Panc1 (cell line): Measurements from ENCODE around the gene KPNB1. TPM values are rescaled to one million over a fixed set of nuclear protein-coding genes. Genes with fewer than 3 reads are reported as not detected.
A peak's percentile ranks its signal among the peaks of the same experiment; 100 is the strongest.

Source experiments
- ATAC-seq: fragments of 200-7000 bp; cut with Tn5 transposase; 2 replicates; pipeline ENCODE4 v1.9.1; 2020; ENCODE audit warnings: mild to moderate bottlenecking, moderate library complexity
- BruUV-seq: library from RNA; stranded (reverse); fragments of 400-500 nt; replicated peaks from 2 replicates; lab custom pipeline; 2021; lab: Mats Ljungman, UMichigan
- CTCF ChIA-PET: fragments of 300-600 bp; sonication (Branson Sonifier 250); formaldehyde crosslinking; loops from one replicate; lab custom pipeline; 2022; ENCODE audit warnings: antibody characterized with exemption; lab: Charles Lee
- POLR2A ChIA-PET: fragments of 300-600 bp; sonication (Branson Sonifier 250); formaldehyde crosslinking; loops from one replicate; lab custom pipeline; 2022; ENCODE audit warnings: antibody characterized with exemption; lab: Charles Lee
- DNase-seq: peaks from one replicate; pipeline ENCODE4 v3.0.0-alpha.2; 2010; ENCODE audit warnings: low read depth, low spot score
- H3K27ac ChIP-seq: 2 replicates; pipeline ENCODE4 v1.5.1; 2011; ENCODE audit warnings: mild to moderate bottlenecking, low read length, inconsistent platforms
- H3K27me3 ChIP-seq: fragments of 200-500 bp; sonication (Bioruptor generic); 2 replicates; pipeline ENCODE4 v1.6.0; 2014; ENCODE audit warnings: low read length, inconsistent platforms; ENCODE audit not compliant: control insufficient read depth, insufficient read depth
- H3K36me3 ChIP-seq: fragments of 200-500 bp; sonication (Bioruptor generic); 2 replicates; pipeline ENCODE4 v1.5.1; 2014; ENCODE audit warnings: inconsistent platforms, mild to moderate bottlenecking, low read length, moderate library complexity; ENCODE audit not compliant: control insufficient read depth, insufficient read depth
- H3K4me1 ChIP-seq: 2 replicates; pipeline ENCODE4 v1.5.1; 2011; ENCODE audit warnings: inconsistent platforms, mild to moderate bottlenecking, low read length, moderate library complexity; ENCODE audit not compliant: control insufficient read depth, insufficient read depth
- H3K4me3 ChIP-seq, 2 experiments: 2 replicates each; pipeline ENCODE4 v1.5.1; 2011 to 2012; ENCODE audit warnings: low read depth in 2 of 2, low read length in 2 of 2, mild to moderate bottlenecking in 2 of 2, inconsistent platforms in 1 of 2, moderate library complexity in 1 of 2
- H3K9me3 ChIP-seq: fragments of 200-500 bp; sonication (Bioruptor generic); 2 replicates; pipeline ENCODE4 v1.5.1; 2014; ENCODE audit warnings: low read depth, mild to moderate bottlenecking, inconsistent platforms, low read length, moderate library complexity; ENCODE audit not compliant: control insufficient read depth, insufficient read depth
- POLR2AphosphoS5 ChIP-seq: IDR thresholded peaks from 2 replicates; pipeline ENCODE4 v1.6.1; 2012; ENCODE audit warnings: mild to moderate bottlenecking, low read depth, low read length, moderate library complexity
- SIN3A ChIP-seq: IDR thresholded peaks from 2 replicates; pipeline ENCODE4 v1.6.1; 2012; ENCODE audit warnings: low read depth, mild to moderate bottlenecking, low read length, moderate library complexity, borderline replicate concordance; ENCODE audit not compliant: insufficient read depth
- TCF7L2 ChIP-seq: IDR thresholded peaks from 2 replicates; pipeline ENCODE4 v1.6.1; 2011; ENCODE audit warnings: mild to moderate bottlenecking, low read depth, low read length, inconsistent platforms
- in situ Hi-C: cut with HindIII; loops from 2 replicates; pipeline ENCODE4 v1.10.0; 2016; ENCODE audit warnings: low sequenced_read_pairs, low pct_unique_long_range_greater_than_20kb
- intact Hi-C: fragments of 100-400 bp; cut with micrococcal nuclease; formaldehyde crosslinking; loops from one replicate; pipeline ENCODE4 v1.10.0; 2022; ENCODE audit not compliant: unreplicated experiment
- total RNA-seq: library from RNA; stranded (reverse); gene quantifications from one replicate; pipeline ENCODE4 v1.2.1, GENCODE V29; 2021; ENCODE audit not compliant: unreplicated experiment
- TF ChIP-seq, protein P1 (sequence below), 2 experiments: IDR thresholded peaks; 2 replicates each; pipeline ENCODE4 v1.6.1; 2011 to 2012; ENCODE audit warnings: low read depth in 2 of 2, control low read depth in 1 of 2, low read length in 1 of 2, mild to moderate bottlenecking in 1 of 2, moderate library complexity in 1 of 2; ENCODE audit not compliant: insufficient read depth in 1 of 2
- TF ChIP-seq, protein P2 (sequence below): fragments of 450-650 bp; IDR thresholded peaks from 2 replicates; pipeline ENCODE4 v1.5.1; 2017; ENCODE audit warnings: mild to moderate bottlenecking

Gene KPNB1
- total RNA-seq, 1 experiment from 2014 or later: 666 TPM

DNA sequence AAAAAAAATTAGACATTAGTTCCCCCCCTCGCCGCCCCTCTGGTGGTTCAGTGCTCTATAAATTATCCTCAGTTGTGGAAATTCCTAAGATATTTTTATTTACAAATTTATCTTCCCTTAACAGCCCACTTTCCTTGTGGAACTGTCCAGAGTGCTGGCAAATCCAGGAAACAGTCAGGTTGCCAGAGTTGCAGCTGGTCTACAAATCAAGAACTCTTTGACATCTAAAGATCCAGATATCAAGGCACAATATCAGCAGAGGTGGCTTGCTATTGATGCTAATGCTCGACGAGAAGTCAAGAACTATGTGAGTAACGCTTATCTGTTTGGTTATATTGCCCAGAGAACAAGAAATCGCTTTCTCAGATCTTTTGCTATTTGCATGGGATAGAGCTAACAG, 2.9 kb downstream of the KPNB1 start:
- in situ Hi-C loops: no loop called here
- no peak for ATAC-seq
- no TSS peak for BruUV-seq
- Histone ChIP-seq H3K36me3 (peaks cover 58% of the 10 kb centered on the region), H3K27me3 (no peaks in the 10 kb centered on the region), H3K9me3 (no peaks in the 10 kb centered on the region), H3K4me3 (no peak overlapping the region), H3K4me1 (peaks cover 45% of the 10 kb centered on the region), H3K27ac (no peak overlapping the region; the same call in none of the 2 replicates)
- intact Hi-C loops: no loop called here
- ChIA-PET CTCF (interaction anchor here (0.6 kb wide), 1 partner anchor 9 kb away, joined by 4 read pairs; no protein-coding TSS in a partner anchor), POLR2A (interaction anchor here (1.1 kb wide), 1 partner anchor 19 kb away, joined by 8 read pairs; no protein-coding TSS in a partner anchor)
- TF ChIP-seq, protein P1, sequence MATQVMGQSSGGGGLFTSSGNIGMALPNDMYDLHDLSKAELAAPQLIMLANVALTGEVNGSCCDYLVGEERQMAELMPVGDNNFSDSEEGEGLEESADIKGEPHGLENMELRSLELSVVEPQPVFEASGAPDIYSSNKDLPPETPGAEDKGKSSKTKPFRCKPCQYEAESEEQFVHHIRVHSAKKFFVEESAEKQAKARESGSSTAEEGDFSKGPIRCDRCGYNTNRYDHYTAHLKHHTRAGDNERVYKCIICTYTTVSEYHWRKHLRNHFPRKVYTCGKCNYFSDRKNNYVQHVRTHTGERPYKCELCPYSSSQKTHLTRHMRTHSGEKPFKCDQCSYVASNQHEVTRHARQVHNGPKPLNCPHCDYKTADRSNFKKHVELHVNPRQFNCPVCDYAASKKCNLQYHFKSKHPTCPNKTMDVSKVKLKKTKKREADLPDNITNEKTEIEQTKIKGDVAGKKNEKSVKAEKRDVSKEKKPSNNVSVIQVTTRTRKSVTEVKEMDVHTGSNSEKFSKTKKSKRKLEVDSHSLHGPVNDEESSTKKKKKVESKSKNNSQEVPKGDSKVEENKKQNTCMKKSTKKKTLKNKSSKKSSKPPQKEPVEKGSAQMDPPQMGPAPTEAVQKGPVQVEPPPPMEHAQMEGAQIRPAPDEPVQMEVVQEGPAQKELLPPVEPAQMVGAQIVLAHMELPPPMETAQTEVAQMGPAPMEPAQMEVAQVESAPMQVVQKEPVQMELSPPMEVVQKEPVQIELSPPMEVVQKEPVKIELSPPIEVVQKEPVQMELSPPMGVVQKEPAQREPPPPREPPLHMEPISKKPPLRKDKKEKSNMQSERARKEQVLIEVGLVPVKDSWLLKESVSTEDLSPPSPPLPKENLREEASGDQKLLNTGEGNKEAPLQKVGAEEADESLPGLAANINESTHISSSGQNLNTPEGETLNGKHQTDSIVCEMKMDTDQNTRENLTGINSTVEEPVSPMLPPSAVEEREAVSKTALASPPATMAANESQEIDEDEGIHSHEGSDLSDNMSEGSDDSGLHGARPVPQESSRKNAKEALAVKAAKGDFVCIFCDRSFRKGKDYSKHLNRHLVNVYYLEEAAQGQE (IDR thresholded peaks at IDR 0.05; ENCODE audit: insufficient read depth in 1 of 2, low read depth in 2 of 2, low read length in 1 of 2): peak; percentile 84
- no peak for TF ChIP-seq SIN3A
- TF ChIP-seq POLR2AphosphoS5: 0 out of 2 replicates have a peak, but pooled peaks have one; percentile 15
- TF ChIP-seq, protein P2, sequence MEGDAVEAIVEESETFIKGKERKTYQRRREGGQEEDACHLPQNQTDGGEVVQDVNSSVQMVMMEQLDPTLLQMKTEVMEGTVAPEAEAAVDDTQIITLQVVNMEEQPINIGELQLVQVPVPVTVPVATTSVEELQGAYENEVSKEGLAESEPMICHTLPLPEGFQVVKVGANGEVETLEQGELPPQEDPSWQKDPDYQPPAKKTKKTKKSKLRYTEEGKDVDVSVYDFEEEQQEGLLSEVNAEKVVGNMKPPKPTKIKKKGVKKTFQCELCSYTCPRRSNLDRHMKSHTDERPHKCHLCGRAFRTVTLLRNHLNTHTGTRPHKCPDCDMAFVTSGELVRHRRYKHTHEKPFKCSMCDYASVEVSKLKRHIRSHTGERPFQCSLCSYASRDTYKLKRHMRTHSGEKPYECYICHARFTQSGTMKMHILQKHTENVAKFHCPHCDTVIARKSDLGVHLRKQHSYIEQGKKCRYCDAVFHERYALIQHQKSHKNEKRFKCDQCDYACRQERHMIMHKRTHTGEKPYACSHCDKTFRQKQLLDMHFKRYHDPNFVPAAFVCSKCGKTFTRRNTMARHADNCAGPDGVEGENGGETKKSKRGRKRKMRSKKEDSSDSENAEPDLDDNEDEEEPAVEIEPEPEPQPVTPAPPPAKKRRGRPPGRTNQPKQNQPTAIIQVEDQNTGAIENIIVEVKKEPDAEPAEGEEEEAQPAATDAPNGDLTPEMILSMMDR: no peak
- TF ChIP-seq TCF7L2: no peak
- DNase-seq: no peak

DNA sequence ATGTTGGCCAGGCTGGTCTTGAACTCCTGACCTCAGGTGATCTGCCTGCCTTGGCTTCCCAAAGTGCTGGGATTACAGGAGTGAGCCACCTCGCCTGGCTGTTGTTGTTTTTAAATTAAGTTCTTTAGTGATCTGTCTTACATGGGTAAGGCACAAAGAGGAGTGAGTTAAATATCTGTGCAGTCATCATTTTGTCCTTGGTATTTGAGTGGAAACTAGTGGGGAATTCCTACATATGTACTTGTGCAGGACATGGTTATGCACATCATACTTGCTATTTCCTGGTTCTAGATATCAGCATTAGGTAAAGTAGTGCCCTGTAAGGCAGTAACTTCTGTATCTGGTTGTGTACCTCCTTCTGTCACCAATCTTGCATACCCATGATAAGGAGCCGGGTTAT, 3.7 kb downstream of the KPNB1 start:
- Histone ChIP-seq H3K27ac (0 out of 2 replicates have a peak overlapping the region, but pooled peaks have one; percentile 6), H3K9me3 (no peaks in the 10 kb centered on the region), H3K4me1 (peaks cover 41% of the 10 kb centered on the region), H3K27me3 (no peaks in the 10 kb centered on the region), H3K4me3 (no peak overlapping the region), H3K36me3 (peaks cover 66% of the 10 kb centered on the region)
- no TSS peak for BruUV-seq
- ChIA-PET POLR2A (interaction anchor here (1.1 kb wide), 1 partner anchor 18 kb away, joined by 8 read pairs; no protein-coding TSS in a partner anchor), CTCF (interaction anchor here (0.6 kb wide), 1 partner anchor 8 kb away, joined by 4 read pairs; no protein-coding TSS in a partner anchor)
- DNase-seq (no peak), ATAC-seq (no peak)
- in situ Hi-C loops (no loop called here), intact Hi-C loops (no loop called here)
- TF ChIP-seq SIN3A (no peak), POLR2AphosphoS5 (no peak), TCF7L2 (no peak)
- TF ChIP-seq, protein P1 (IDR thresholded peaks at IDR 0.05; ENCODE audit: insufficient read depth in 1 of 2, low read depth in 2 of 2, low read length in 1 of 2): no peak
- TF ChIP-seq, protein P2: no peak
